Measurements from ENCODE around the gene GADD45GIP1.

The GADD45GIP1 gene

GRCh38 chr19:12956446-12957388 lies at the start of gene GADD45GIP1:
Gene GADD45GIP1 (minus strand): TSS chr19:12957223. CDS start chr19:12957212, 11 bp downstream.
- H3K36me3 Mint-ChIP-seq (ENCODE audit: low read depth): peaks cover 30% of the 10 kb centered on the region
- H3K4me1 Mint-ChIP-seq (ENCODE audit: low read depth): peaks cover 21% of the 10 kb centered on the region
- H3K27ac Mint-ChIP-seq: peak within 1 kb of the TSS; percentile 93
- no peaks in the 10 kb centered on the region for H3K9me3 Mint-ChIP-seq
- H3K4me3 Mint-ChIP-seq: peak within 1 kb of the TSS; percentile 90
- peak; percentile 82 for DNase-seq (ENCODE audit: low spot score)
- peaks cover 3% of the 10 kb centered on the region for H3K27me3 Mint-ChIP-seq (ENCODE audit: low read depth)

DNA sequence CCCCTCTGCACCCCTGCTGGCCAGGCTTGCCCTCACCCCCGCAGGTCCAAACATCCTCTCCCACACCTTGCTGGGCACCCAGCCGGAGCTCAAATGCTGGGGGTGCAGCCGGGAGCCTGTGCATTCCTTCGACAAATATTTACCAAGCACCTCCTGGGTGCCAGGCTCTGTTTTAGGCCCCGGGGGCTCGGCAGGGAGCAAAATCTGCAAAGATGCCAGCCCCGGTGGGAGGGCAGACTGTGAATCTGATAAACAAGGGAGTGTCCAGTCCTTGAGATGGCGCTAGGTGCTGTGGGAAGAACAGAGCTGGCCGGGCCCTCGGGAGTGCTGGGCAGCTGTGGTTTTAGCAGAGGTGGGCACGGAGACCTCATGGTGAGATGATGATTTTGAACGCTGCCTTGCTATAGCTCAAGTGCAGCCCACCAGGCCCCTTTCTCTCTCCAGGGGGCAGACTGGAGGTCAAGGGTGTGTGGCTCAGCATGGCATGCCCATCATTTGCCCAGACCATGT lies 48.9 kb upstream of the GADD45GIP1 start:
- Mint-ChIP-seq H3K4me3 (no peak overlapping the region), H3K27ac (no peak overlapping the region), H3K27me3 (ENCODE audit: low read depth) (peaks cover 16% of the 10 kb centered on the region), H3K9me3 (no peaks in the 10 kb centered on the region), H3K4me1 (ENCODE audit: low read depth) (no peaks in the 10 kb centered on the region), H3K36me3 (ENCODE audit: low read depth) (no peaks in the 10 kb centered on the region)
- no peak for DNase-seq (ENCODE audit: low spot score)

GRCh38 chr19:13005253-13005652 lies 48.2 kb upstream of the GADD45GIP1 start:
- Mint-ChIP-seq H3K27ac (no peak overlapping the region), H3K9me3 (no peaks in the 10 kb centered on the region), H3K4me1 (ENCODE audit: low read depth) (no peaks in the 10 kb centered on the region), H3K36me3 (ENCODE audit: low read depth) (no peaks in the 10 kb centered on the region), H3K4me3 (no peak overlapping the region), H3K27me3 (ENCODE audit: low read depth) (peaks cover 10% of the 10 kb centered on the region)
- DNase-seq (ENCODE audit: low spot score): no peak

DNA sequence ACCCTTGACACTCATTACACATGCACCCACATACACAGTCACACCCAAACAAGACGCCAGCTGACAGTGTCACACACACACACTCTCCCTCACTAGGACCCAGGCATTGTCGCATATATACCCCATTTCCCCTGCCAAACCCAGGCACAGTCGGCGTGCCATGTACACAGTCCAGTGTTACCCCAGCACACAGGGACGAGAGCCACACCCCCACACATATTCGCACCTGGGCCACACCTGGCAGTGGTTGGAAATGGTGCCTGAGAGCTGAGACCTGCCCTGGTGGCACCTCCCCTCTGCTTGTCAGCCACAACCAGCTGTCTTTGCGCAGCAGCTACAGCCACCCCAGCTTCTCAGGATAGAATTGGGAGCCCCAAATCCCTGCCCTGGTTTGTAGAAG lies 47.2 kb upstream of the GADD45GIP1 start:
- no peaks in the 10 kb centered on the region for H3K9me3 Mint-ChIP-seq
- no peaks in the 10 kb centered on the region for H3K4me1 Mint-ChIP-seq (ENCODE audit: low read depth)
- no peak for DNase-seq (ENCODE audit: low spot score)
- peaks cover 6% of the 10 kb centered on the region for H3K27me3 Mint-ChIP-seq (ENCODE audit: low read depth)
- H3K36me3 Mint-ChIP-seq (ENCODE audit: low read depth): no peaks in the 10 kb centered on the region
- no peak overlapping the region for H3K4me3 Mint-ChIP-seq
- H3K27ac Mint-ChIP-seq: no peak overlapping the region

DNA sequence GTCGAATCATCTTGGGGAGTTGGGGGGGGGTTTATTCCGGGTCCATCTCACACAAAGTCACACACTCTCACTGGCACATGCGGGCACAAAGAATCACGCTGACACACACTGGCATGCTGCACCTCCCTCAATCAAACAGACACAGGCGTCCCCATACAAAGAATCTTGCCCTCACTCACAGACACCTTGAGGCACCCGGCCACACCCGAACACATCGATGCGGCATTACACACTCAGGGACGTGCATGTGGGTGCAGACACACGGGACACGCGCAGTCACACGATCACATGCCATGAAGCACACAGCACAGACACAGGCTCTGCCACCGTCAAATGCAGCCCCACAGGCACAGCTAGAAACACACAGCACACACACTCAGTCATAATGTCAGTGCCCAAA lies 46.1 kb upstream of the GADD45GIP1 start:
- Mint-ChIP-seq H3K27me3 (ENCODE audit: low read depth) (peaks cover 8% of the 10 kb centered on the region), H3K4me1 (ENCODE audit: low read depth) (no peaks in the 10 kb centered on the region), H3K36me3 (ENCODE audit: low read depth) (no peaks in the 10 kb centered on the region), H3K9me3 (no peaks in the 10 kb centered on the region), H3K27ac (no peak overlapping the region), H3K4me3 (no peak overlapping the region)
- no peak for DNase-seq (ENCODE audit: low spot score)

DNA sequence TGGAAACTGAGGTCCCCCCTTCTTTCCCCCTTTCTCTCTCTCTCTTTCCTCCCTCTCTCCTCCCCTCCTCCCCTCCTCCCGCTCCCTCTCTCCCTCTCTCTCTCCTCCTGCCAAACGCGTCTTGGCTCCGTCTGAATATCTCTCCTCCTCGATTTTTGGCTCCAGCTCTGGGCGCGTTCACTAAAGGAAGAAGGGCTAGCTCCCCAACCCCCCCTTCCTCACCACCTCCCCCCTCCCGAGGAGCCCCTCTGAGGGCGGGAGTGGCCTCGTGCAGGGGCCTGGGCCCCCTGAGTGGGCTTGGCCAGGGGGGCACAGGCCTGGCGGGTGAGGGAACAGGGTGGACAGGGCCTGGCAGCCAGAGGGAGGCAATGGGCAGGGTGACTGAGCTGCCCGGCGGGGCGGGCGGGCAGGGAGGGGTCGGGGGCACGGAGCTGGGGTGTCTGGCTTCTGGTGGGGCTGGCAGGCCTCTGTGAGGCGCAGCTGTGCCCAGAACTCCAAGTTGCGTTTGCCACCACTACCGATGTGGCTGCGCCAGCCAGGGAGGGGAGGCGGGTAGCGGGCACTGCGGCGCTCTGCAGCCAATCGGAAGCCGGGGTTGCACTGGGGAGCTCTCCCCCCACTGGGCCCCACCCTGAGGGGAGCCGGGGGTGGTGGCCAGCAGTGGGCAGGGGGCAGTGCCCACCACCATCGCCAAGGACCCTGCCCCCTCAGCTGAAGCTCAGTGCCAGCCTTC lies 45.3 kb upstream of the GADD45GIP1 start:
- Mint-ChIP-seq H3K4me3 (no peak overlapping the region), H3K36me3 (ENCODE audit: low read depth) (no peaks in the 10 kb centered on the region), H3K9me3 (no peaks in the 10 kb centered on the region), H3K27me3 (ENCODE audit: low read depth) (peaks cover 11% of the 10 kb centered on the region), H3K4me1 (ENCODE audit: low read depth) (no peaks in the 10 kb centered on the region), H3K27ac (no peak overlapping the region)
- DNase-seq (ENCODE audit: low spot score): no peak

GRCh38 chr19:13001502-13002165 lies 44.6 kb upstream of the GADD45GIP1 start:
- no peak for DNase-seq (ENCODE audit: low spot score)
- Mint-ChIP-seq H3K27me3 (ENCODE audit: low read depth) (peaks cover 18% of the 10 kb centered on the region), H3K36me3 (ENCODE audit: low read depth) (no peaks in the 10 kb centered on the region), H3K4me3 (no peak overlapping the region), H3K27ac (no peak overlapping the region), H3K4me1 (ENCODE audit: low read depth) (no peaks in the 10 kb centered on the region), H3K9me3 (no peaks in the 10 kb centered on the region)

- Mint-ChIP-seq H3K4me3 (no peak overlapping the region), H3K27me3 (ENCODE audit: low read depth) (peaks cover 18% of the 10 kb centered on the region), H3K36me3 (ENCODE audit: low read depth) (no peaks in the 10 kb centered on the region), H3K9me3 (no peaks in the 10 kb centered on the region), H3K27ac (no peak overlapping the region), H3K4me1 (ENCODE audit: low read depth) (no peaks in the 10 kb centered on the region)
- DNase-seq (ENCODE audit: low spot score): no peak
These were observed 44.1 kb upstream of the GADD45GIP1 start for GRCh38 chr19:13001166-13001501.

DNA sequence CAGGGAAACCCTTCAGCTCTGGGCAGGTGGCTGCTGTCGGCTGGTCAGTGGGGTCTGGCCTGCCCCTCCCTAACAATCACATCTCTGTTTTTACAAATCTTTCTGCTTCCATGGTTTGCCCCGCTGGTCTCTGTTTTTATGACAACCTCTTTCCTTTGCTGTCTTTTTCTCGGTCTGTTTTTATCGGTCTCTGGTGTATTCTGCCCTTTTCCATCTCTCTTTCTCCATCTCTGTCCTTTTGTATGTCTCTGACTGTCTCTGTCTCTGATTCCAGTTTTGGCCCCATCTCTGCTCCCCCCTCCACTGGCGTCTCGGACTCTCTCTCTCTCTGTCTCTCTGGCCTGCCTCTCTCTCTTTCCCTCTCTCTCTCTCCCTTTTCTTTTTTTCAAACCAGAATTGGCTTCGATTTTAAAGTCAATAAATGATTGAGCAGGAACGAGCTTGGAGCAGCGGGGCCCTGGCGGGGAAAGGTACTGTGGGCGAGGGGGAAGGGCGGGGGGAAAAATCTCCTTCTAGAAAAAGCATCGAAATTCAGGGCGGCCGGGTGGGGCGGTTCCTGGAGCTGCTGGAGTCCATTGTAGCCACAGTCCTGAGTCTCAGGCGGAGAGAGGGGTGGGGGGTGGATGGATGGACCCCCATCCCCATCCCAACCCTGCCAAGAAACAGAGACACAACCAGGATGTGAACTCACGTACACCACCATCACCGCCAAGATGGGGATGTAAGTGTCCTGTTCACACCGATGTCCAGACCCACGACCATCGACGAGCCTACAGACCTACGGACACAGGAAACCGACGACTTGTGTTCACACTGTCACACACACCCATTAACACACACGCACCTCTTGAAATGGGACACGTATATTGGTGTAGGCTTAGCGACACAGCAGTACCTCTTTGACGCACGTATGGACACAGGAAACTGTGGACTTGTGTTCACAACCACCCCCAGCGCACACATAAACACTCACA lies 41.2 kb upstream of the GADD45GIP1 start:
- Mint-ChIP-seq H3K27me3 (ENCODE audit: low read depth) (peaks cover 39% of the 10 kb centered on the region), H3K9me3 (no peaks in the 10 kb centered on the region), H3K27ac (no peak overlapping the region), H3K4me1 (ENCODE audit: low read depth) (peaks cover 5% of the 10 kb centered on the region), H3K4me3 (no peak overlapping the region), H3K36me3 (ENCODE audit: low read depth) (peaks cover 2% of the 10 kb centered on the region)
- DNase-seq (ENCODE audit: low spot score): no peak

- Mint-ChIP-seq H3K9me3 (no peaks in the 10 kb centered on the region), H3K27me3 (ENCODE audit: low read depth) (peaks cover 42% of the 10 kb centered on the region), H3K4me1 (ENCODE audit: low read depth) (peaks cover 5% of the 10 kb centered on the region), H3K36me3 (ENCODE audit: low read depth) (peaks cover 2% of the 10 kb centered on the region), H3K27ac (no peak overlapping the region), H3K4me3 (peak overlapping the region; percentile 45)
- no peak for DNase-seq (ENCODE audit: low spot score)
These were observed 40.4 kb upstream of the GADD45GIP1 start for GRCh38 chr19:12997179-12997966.

DNA sequence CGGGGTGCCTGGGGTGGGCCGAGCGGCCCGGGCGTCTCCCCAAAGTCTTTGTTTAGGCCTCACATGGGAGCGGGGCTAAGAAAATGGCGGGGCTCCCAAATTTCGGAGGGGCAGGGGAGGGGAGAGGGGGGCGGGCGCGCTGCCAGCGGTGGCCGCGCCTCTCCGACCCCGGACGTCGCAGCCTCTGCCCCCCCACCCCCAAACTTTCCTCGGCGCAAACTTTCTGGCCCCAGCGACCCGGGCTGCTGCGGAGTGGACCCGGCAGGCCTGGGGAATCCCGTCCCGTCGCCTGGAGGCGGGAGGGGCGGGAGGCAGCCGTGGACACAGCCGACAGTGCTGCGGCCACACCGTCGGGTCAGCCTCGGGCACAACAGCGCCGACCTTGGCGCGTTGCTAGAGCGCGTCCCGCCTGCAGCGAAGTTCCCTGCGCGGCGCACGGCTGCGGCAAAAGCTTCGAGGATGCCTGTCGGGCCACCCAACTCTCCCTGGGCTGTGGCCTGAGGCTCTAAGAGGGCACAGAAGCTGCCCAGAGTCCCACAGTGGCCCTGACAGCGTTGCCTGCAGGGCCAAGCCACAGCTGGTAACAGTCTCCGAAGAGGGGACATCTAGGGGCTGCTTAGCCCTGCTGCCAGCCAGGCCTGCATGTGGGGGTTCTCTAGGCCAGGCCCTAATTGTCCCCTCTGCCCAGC lies 39.5 kb upstream of the GADD45GIP1 start:
- no peak for DNase-seq (ENCODE audit: low spot score)
- Mint-ChIP-seq H3K27ac (no peak overlapping the region), H3K4me3 (peak overlapping the region; percentile 45), H3K36me3 (ENCODE audit: low read depth) (peaks cover 2% of the 10 kb centered on the region), H3K27me3 (ENCODE audit: low read depth) (peaks cover 44% of the 10 kb centered on the region), H3K4me1 (ENCODE audit: low read depth) (peaks cover 5% of the 10 kb centered on the region), H3K9me3 (no peaks in the 10 kb centered on the region)
